ENCODE measurements around the gene SDK1. TPM values are rescaled to one million over a fixed set of nuclear protein-coding genes. Genes with fewer than 3 reads are reported as not detected.
"Not testable (repeated sequence)": the region's sequence is repeated elsewhere in the genome, so short reads cannot be mapped to it uniquely, and the experiment has no call there.

SDK1 gene
- polyA plus RNA-seq, 10 donors: 1.9 to 6.0 (median 2.7) TPM

DNA sequence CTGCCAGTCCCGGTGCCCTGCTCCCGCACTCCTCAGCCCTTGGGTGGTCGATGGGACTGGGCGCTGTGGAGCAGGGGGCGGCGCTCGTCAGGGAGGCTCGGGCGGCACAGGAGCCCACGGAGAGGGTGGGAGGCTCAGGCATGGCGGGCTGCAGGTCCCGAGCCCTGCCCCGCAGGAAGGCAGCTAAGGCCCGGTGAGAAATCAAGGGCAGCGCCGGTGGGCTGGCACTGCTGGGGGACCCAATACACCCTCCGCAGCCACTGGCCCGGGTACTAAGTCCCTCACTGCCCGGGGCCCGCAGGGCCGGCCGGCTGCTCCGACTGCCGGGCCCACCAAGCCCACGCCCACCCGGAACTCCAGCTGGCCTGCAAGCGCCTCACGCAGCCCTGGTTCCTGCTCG is 1012.9 kb downstream of the SDK1 start:
- DNase-seq: not testable (repeated sequence)

DNA sequence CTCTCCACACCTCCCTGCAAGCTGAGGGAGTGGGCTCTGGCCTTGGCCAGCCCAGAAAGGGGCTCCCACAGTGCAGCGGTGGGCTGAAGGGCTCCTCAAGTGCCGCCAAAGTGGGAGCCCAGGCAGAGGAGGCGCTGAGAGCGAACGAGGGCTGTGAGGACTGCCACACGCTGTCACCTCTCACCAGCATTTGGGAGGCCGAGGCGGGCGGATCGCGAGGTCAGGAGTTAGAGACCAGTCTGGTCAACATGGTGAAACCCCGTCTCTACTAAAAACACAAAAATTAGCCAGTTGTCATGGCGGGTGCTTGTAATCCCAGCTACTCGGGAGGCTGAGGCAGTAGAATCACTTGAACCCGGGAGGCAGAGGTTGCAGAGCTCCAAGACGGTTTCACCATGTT is 1013.3 kb downstream of the SDK1 start:
- not testable (repeated sequence) for DNase-seq

Measured in muscle of back (tissue), 11 donors.